ENCODE measurements around the gene PFDN1. TPM values are rescaled to one million over a fixed set of nuclear protein-coding genes. Genes with fewer than 3 reads are reported as not detected.

The PFDN1 gene
- total RNA-seq, 1 experiment from 2014 or later: 48.9 TPM

DNA sequence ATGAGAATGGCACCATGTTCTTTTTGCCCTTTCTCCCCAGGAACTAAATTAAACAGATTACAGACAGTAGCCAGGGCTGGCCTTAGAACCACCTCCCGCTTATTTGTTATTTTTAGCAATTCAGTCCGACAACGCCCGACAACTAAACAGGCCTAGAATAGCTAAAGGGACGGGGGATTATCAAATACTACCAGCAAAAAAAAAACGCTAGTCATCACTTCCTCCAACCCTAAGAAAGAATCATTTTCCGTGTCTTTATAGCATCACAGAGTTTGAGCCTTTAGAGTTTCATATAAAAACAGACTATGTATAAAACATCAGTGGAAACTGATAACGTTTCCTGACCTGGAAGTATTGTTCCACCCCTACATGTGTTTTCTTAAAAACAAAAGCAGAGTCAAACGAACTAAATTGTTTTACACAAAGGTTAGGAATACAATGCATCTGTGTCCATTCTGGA lies 35.3 kb downstream of the PFDN1 start:
- no TSS peak for BruUV-seq (replicated peaks)
- ChIA-PET CTCF (no interaction called here), RAD21 (ENCODE audit: low non-redundant PET in 1 of 2, low total read pairs in 2 of 2, uncharacterized antibody in 2 of 2, unreplicated experiment in 2 of 2) (no interaction called here), POLR2A (no interaction called here)
- Histone ChIP-seq H3K9me2 (ENCODE audit: insufficient read depth) (no peaks in the 10 kb centered on the region), H3K79me2 (ENCODE audit: insufficient read depth, low read length) (peaks cover 28% of the 10 kb centered on the region; the same call in 1 of the 2 replicates), H3K27ac (ENCODE audit: low read depth, low read length) (no peak overlapping the region), H4K20me1 (ENCODE audit: insufficient read depth) (no peaks in the 10 kb centered on the region), H3K4me1 (ENCODE audit: control insufficient read depth in 1 of 2, insufficient read depth in 2 of 2, low read length in 2 of 2) (peaks cover 0 to 2% of the 10 kb centered on the region in 2 experiments; a peak in 3 of 4 replicates), H2AFZ (ENCODE audit: low read depth, low read length, poor library complexity, severe bottlenecking) (no peak overlapping the region), H3K36me3 (ENCODE audit: control insufficient read depth in 1 of 2, insufficient read depth in 2 of 2, low read length in 2 of 2) (no peaks in the 10 kb centered on the region), H3K4me2 (ENCODE audit: low read length) (no peak overlapping the region), H3K4me3 (replicated peaks in 1 of 2; ENCODE audit: low read depth in 1 of 2, low read length in 2 of 2) (no peak overlapping the region), H3K9ac (ENCODE audit: low read length) (no peak overlapping the region), H3K9me3 (ENCODE audit: control insufficient read depth in 1 of 2, insufficient read depth in 1 of 2, low read depth in 1 of 2, low read length in 2 of 2) (no peaks in the 10 kb centered on the region), H3K27me3 (ENCODE audit: insufficient read depth, low read length) (no peaks in the 10 kb centered on the region)
- ATAC-seq (no peak), DNase-seq (ENCODE audit: low read depth, low spot score) (no peak)
- TF ChIP-seq EGR1 (IDR thresholded peaks at IDR 0.05; ENCODE audit: low read depth): no peak
- TF ChIP-seq EZH2 (IDR thresholded peaks at IDR 0.05): no peak
- TF ChIP-seq POLR2AphosphoS5 (IDR thresholded peaks at IDR 0.05; ENCODE audit: low read depth, low read length): no peak
- TF ChIP-seq, protein P1, sequence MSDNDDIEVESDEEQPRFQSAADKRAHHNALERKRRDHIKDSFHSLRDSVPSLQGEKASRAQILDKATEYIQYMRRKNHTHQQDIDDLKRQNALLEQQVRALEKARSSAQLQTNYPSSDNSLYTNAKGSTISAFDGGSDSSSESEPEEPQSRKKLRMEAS (IDR thresholded peaks at IDR 0.05): no peak
- no peak for TF ChIP-seq SP1 (IDR thresholded peaks at IDR 0.05; ENCODE audit: low read depth)
- no peak for TF ChIP-seq FOSL1 (IDR thresholded peaks at IDR 0.05; ENCODE audit: low read depth)
- no peak for TF ChIP-seq RAD21 (IDR thresholded peaks at IDR 0.05; ENCODE audit: low read depth)
- TF ChIP-seq SIN3A (IDR thresholded peaks at IDR 0.05; ENCODE audit: low read depth): no peak
- TF ChIP-seq CBX3 (IDR thresholded peaks at IDR 0.05; ENCODE audit: low read depth): no peak
- no peak for TF ChIP-seq CEBPB (IDR thresholded peaks at IDR 0.05; ENCODE audit: low read depth)
- TF ChIP-seq, protein P2, sequence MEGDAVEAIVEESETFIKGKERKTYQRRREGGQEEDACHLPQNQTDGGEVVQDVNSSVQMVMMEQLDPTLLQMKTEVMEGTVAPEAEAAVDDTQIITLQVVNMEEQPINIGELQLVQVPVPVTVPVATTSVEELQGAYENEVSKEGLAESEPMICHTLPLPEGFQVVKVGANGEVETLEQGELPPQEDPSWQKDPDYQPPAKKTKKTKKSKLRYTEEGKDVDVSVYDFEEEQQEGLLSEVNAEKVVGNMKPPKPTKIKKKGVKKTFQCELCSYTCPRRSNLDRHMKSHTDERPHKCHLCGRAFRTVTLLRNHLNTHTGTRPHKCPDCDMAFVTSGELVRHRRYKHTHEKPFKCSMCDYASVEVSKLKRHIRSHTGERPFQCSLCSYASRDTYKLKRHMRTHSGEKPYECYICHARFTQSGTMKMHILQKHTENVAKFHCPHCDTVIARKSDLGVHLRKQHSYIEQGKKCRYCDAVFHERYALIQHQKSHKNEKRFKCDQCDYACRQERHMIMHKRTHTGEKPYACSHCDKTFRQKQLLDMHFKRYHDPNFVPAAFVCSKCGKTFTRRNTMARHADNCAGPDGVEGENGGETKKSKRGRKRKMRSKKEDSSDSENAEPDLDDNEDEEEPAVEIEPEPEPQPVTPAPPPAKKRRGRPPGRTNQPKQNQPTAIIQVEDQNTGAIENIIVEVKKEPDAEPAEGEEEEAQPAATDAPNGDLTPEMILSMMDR (IDR thresholded peaks at IDR 0.05 in 2 of 3, conservative IDR thresholded peaks at IDR 0.05 in 1 of 3; ENCODE audit: borderline replicate concordance in 1 of 3, insufficient read depth in 1 of 3, low read depth in 2 of 3, low read length in 2 of 3): no peak
- no peak for TF ChIP-seq EZH2phosphoT487 (IDR thresholded peaks at IDR 0.05; ENCODE audit: borderline replicate concordance)
- TF ChIP-seq JUND (IDR thresholded peaks at IDR 0.05): no peak
- no peak for TF ChIP-seq ZBTB33 (IDR thresholded peaks at IDR 0.05; ENCODE audit: extremely low read depth, insufficient replicate concordance, low read length)
- no peak for TF ChIP-seq TCF7L2 (IDR thresholded peaks at IDR 0.05; ENCODE audit: borderline replicate concordance, extremely low read depth, insufficient read depth, insufficient read length)
- no peak for TF ChIP-seq ZFX (IDR thresholded peaks at IDR 0.05)
- TF ChIP-seq ATF3 (IDR thresholded peaks at IDR 0.05): no peak
- no peak for TF ChIP-seq YY1 (IDR thresholded peaks at IDR 0.05; ENCODE audit: extremely low read depth, insufficient replicate concordance, low read depth, low read length)
- intact Hi-C loops (cut with micrococcal nuclease): no loop called here
